NCI-H526 (cell line): ENCODE data around the gene CASP12.

Experiments used
- DNase-seq, 2 experiments: peaks; one replicate each; lab custom pipeline; 2025; lab: John Stamatoyannopoulos, UW

The CASP12 gene

DNA sequence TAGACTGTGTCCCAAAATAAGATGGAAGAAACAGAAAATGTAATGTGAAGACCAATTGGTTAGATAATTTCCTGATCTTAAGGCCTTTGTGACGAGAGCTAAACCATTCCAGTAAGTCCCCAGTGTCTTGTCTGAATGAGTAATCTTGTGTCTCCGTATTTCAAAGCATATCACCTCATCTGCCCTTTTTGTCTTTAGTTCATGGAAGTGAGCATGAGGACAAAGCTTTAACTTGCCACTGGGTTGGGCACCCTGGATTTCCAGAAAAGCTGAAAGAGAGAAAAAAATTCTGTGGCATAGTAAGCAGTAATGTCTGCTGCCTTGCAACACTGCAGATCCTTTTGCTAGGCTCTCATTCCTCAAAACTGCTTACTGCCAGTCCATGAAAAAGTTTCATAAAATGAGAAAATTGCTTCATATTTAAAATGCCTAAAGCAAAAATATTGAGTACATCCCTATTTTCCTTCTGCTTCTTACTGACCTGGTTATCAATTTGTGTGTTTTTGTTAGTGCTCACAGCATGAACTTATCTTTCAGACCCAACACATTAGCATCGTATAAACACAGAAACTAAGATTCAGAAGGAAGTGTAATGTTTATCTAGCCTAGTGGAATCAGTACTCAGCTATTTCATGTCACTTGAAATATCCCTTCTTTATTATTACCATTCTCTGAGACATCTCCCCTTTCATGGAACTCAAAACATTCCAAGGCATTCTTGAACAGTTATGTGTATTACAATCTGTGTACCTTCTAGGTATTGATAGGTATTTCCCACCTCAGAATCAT is 5.3 kb downstream of the CASP12 start:
- no peak for DNase-seq

DNA sequence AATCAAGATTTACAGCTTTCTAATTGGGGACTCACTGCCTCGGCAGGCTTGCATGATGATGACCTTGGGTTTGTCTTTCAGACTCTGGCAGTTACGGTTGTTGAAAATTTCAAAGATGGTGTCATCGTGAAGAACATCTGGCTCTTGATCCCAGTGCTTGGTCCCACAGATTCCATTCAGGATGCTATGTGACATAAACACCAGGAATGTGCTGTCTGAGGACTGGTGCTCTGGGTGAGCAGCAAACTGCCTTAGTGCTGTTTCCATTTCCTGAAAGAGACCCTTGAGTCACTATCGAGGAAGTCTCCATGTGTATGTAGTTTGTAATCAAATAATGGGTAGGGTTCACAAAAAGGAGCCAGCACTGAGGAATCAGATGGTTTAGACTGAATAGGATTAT is 7.1 kb downstream of the CASP12 start:
- DNase-seq: no peak

DNA sequence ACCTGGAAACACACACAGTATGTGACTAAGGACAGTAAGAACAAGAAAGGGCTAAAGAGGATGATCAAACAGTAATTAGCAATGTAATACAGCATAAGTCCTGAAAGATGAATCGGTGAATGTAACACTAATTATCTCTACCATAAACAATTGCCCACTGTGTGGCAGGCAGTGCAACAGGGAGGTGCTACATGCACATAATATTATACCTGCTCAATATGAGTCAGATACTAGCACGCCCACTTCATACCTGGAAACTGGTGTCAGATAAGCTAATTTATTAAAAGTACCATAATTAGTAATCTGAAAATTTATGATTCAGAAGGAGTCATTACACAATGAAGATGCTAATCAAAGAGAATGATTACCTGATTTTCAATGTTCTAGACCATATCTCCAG is 14.9 kb downstream of the CASP12 start:
- DNase-seq: no peak

DNA sequence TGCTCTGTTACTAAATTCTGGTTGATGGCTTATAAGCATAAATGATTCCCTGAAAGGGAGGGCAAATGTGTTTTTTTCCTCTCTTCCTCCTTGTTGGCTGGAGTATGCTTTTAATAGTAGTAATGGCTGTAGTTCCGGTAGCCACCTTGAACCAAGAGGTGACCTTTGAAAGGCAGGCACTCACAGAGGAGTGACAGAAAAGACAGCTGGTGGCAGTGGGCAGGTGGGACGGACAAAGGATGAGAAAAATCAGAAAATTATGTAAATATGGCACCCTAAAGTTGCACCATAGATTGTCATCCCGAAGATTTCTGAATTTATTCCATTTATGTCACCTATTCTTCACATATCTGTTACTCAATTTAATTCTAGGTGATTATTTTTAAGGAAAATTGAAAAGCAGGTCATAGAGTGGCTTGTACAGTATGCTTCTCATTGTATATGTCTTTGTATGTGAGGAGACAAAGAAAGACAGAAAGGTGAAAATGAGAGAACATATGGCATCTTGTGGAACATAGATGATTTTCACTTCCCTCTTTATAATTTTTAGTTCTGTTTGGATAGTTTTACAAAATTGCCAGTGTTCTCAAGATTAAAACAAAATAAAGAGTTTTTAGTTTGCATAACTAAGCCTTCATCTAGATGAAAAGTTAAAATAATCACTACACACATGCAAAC is 17.0 kb downstream of the CASP12 start:
- no peak for DNase-seq

DNA sequence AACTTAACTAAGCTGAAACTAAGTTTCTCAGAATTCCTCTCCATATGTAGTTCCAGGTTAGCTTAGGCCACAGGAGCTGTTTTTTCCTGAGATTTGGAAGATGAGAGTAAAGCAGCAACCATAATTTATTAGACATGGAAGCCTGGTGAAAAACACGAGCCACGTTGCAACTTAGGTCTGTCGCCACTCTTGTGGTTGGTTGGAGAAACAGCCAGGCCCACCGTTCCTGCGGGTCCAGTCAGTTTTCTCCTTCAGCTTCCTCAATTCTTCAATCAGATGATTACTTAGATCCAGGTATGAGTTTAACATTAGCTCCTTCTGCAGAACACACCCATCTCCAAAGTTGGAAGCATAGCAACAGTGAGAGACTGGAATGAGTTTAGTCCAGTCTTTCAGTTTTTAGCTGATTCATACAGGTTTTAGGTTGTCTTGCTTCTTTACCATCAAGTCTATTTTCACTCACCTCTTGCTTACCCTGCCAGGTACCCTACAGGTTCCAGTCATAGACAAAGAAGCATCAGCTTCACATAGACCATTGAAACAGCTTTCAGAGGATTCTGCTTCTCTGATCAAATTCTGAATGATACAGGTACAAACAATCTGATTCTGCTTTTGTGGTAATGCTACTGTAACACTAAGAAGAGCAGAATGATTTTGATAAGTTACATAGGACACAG is 18.6 kb downstream of the CASP12 start:
- no peak for DNase-seq

DNA sequence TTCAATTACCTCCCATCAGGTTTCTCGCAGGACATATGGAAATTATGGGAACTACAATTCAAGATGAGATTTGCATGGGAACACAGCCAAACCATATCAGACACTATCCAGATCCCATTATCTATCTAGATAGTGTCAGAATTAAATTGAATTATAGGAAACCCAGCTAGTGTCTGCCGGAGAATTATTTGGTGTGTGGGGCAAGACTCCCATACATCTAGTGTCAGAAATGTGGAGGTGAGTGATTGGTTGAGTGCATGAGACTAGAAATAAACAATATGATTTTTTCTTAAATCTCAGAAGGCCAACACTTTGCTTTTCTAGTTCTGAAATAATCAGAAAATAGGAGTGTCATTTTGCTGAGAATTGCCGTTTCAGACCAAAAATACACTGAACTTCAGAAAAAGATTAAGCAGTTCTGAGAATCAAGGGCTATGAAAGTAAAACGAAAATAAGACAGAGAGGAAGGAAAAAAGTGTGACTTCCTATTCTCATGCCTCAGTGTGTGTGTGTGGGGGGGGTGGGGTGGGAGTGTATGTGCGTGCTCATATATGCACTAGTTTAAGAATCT is 21.3 kb downstream of the CASP12 start:
- DNase-seq: peak; percentile 26 to 32

DNA sequence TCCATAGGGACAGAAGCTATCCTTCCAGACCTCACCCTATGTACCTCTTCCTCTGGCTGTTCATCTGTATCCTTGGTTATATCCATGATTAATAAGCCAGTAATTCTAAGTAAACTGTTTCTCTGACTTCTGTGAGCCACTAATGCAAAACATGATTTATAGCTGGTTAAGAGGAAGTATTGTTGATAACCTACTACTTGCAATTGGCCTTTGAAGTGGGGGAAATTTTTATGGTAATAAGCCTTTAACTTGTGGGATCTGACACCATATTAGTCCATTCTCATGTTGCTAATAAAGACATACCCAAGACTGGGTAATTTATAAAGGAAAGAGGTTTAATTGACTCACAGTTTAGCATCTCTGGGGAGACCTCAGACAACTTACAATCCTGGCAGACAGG is 21.9 kb downstream of the CASP12 start:
- DNase-seq: no peak

DNA sequence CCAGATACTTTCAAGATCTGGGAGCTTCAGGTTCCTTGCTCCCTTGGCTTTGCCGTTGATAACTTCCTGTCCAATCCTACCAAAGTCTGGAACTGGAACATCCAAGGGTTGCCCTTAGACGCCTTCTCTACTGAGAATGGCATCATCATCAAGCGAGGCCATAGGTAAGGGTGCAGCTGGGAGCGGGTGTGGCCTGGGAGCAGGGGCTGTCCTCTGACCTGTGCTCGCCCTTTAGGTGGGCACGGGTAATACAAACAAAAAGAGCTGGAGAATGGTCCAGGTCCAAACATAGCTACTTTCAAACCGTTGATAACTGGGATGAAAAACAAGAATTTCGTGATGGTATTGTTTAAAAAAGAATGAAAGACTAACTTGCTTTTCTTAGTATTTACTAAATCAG is 25.0 kb downstream of the CASP12 start:
- peak in 1 of 2 experiments; percentile 45 for DNase-seq

DNA sequence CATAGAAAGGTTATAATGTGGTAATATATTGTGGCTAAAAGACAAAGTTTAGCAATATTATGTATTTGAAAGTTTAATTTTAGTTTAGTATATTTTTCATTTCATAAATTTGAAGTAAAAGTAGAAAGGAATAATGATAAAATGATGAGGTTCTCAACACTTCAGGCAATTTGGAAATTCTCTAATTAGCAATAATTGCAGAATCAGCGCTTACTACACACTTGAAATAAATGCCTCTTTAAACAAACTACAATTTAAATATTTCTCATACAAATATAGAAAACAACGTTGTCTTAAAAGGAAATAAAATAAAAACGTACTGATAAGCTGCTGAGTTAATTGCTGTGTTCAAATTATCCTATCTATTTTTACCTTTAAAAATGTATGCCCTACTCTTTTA is 25.9 kb downstream of the CASP12 start:
- DNase-seq: no peak

DNA sequence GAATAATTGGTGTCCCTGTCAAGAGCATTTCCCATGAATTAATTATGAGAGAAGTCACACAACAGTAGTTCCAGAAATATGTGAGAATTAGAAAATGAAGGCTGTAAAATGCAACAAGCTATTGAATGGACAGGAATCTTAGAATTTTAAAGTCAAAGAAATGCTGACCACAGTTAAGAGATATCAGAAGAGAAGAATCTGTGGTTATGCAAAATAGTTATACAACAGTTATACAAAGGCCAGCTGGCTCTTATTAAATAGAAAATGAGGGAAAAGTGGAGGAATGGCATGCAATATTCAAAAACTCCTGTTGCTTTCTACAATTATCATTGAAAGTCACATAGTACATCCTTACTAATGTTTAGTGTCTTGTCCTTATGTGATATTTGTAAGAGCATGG is 27.4 kb downstream of the CASP12 start:
- no peak for DNase-seq

DNA sequence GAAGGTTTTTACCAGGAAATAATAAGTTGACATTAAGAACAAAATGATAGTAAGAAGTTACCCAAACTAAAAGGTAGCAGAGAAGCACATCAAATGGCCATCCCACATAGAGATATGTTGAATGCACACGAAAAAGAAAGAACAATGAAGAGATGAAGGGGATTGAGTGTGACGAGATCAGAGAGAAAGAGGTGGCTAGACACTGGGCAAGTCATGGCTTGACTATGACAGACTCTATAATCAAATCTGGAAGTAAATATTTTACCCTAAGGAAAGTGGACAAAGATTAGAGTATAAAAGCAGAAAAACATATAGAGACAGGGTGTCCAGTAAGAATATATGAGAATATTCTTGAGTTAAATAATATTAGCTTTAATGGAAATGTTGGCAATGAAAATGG is 31.4 kb downstream of the CASP12 start:
- DNase-seq: no peak

DNA sequence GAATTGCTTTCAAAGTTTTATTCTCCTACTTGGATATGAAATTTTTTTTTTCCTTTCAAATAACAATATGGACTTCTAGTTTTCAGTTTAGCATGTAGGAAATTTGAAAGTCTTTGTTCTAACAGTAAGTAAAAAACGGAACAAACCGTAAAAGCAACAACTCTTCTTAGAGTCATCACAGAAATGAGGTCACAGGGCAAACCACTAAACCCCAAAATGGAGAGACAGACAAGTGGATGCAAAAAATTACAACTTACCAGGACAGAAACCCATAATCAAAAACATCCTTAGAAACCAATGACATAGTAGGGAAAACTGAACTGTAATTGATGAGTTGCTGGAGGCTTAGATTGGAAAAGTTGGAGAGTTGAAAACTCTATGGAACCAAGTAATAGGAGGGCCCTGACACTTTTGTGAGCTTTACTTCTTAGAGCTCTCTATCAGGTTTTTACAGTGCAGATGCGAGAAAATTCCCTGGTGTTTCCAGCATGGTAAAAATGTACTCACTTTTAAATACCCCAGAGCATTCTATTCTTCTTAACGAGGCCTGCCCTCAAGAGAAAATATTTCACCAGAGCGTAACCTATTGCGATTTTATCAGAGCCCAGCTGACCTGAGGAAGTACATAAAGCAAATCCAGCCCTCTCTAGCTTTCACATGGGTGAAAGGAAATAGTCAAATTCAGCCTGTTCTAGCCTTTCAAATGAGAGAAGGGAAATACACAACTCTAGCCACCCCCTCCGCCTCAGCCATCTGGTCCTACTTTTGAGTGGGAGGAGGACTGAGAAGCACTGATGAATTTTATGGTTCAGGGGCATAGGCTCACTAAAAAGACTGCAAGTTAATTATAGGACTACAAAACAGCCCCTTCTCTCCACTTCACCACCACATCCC is 39.1 kb downstream of the CASP12 start:
- no peak for DNase-seq

DNA sequence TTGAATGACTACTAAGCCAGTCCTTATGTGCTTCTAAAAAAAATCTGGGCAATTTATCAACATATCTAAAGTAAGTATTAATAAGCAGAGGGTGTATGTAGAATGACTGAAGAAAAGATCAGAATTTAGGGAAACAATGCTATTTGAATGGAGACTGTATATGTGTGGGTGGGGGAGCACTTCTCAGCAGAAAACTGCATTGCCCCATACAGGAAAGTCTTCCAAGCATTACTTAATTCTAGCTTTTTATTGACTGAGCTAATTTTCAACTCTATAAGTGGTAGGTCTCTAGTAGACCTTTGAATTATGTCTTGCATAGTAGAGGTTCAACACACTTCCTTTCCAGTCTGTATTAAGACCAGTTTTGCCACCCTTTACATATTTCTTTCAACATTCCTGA is 41.7 kb downstream of the CASP12 start:
- DNase-seq: no peak

DNA sequence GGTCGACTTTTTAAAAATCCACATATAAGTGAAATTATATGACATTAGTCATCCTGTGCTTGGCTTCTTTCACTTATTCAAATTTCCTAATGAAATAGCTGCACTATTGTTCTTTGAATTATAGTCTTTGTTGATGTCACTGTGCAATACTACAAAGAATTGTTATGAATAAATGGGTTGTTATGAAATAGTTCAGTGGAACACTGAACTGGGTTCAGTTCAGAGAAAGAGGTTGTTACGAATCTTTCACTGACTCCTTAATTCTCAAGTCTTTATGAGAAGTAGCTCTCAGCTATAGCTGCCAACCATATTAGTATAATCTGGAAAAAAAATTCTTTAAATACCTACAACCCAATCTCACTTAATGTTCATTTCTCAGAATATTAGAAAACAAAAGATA is 42.3 kb downstream of the CASP12 start:
- no peak for DNase-seq

DNA sequence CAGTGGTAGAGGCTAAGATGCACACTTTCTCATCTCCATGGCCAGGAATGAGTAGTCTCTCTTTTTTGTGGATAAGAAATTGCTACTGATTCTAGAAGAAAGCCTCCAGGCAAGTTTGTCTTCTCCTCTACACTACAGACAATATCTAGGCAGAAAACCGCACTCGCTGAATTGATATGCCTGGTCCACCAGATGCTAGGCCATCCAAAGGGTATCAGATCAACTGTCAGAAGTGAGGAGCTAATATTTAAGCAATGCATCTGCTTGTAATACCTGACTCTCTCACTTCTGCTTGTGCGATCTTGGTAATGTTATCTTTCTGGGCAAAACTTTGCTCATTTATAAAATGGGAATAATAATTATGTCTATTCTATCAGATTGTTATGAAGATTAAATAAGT is 45.0 kb downstream of the CASP12 start:
- DNase-seq: no peak

DNA sequence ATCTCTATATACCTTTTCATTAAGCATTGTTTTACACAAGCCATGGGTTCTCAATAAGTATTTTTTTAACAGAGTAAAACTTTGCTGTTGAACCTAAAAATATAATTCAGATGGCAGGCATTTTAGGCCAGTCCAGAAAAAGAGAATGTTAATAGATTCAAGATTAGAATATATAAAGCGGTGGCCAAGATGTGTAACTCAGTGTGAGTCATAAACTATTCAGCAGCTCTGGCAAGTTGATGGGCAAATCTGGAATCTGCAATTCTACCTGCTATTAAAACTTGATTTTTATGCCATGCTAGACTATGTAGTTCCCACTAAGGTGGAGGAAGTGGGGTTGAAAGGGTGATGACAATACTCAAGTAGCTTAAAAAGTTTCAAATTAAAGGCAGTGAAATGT is 45.4 kb downstream of the CASP12 start:
- no peak for DNase-seq

DNA sequence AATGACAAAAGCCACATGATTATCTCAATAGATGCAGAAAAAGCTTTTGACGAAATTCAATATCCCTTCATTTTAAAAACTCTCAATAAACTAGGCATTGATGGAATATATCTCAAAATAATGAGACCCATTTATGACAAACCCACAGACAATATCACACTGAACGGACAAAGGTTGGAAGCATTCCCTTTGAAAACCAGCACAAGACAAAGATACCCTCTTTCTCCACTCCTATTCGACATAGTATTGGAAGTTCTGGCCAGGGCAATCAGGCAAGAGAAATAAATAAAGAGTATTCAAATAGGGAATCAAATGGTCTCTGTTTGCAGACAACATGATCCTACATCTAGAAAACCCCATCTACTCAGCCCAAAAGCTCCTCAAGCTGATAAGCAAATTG is 52.0 kb downstream of the CASP12 start:
- DNase-seq: no peak

DNA sequence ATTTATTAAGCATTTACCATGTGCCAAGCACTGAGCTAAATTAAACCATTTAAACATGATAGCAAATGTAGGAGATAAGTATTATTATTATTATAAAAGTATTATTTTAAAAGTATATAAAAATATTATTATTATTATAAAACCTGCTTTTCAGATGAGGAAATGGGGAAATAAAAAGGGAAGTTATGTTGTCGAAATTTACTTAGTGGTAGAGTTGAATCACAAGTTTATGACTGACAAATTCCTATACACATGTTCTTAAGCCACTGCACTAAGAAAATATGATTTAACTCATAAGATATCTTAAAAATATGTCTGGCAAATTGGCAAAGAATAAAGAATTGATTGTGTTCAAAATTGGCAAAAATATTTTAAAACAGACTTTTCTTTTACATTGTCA is 53.8 kb downstream of the CASP12 start:
- no peak for DNase-seq

DNA sequence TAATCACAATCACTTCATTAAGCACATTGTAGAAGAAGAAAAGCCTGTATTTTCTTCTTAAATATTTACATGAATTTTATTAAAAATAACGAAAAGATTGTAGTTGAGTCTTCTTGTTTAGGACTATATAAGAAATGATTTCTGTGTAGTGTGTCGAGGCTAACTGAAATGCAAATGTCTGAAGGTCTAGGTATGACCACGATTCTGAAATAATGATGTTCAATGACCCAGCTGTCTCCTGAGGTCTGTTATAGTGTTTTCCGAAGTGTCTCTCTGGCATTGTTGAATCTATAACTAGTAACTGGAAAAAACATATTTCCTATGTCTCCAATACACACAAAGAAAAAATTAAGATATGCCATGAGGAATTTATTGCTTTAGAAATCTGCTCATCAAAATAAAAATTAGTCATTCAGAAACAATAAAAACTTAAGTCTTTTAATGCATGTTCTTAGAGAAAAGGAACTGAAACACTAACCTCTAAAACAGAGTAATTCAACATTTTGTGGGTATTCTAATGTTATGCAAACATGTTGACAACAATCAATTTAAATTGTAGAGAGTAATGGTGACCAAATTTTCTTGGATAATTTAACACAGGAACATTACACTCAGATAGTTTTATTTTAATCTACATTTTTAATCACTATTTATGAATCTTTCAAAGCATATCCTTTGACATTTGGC is 55.0 kb downstream of the CASP12 start:
- no peak for DNase-seq

DNA sequence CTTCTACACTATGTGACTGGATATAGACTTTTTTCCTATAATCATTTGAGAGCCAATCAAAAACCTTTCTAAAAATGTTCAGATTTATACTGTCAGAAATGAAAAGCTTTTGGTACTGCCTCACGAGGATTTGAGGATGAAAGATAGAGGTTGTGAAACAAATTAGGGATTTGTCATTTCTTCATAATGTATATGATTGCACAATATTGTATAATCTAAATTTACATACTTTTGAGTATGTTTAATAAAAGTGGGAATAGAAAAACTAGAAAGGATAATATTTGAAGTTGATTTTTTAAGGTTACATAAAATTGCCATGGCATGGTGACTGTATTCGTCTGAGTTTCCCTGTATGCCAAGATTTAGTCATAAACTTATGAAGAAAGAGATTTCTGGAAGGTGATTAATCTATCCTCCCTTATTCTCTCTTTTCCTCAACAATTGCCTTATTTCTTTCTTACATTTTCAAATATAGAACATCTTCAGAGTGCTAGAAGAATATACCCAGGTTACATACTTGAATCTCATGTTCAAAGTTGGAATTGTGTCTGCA is 56.2 kb downstream of the CASP12 start:
- no peak for DNase-seq

DNA sequence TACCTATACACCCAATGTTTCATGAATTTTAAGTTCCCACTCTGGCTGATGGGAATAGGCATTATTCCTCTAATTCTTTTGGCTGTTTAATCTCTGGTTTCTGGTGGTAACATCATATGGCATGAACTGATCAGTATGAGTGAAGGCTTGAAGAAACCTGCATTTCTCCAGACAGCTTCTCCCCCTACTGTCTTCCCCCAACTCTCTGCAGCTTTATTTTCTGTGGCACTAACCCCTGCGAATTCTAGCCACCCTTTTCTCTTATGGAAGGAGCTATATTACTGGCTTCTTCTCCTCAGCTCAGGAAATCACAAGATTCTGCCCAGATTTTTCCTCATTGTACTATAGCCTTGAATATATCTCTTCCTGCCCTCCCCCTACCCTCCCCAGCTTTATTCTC is 57.1 kb downstream of the CASP12 start:
- DNase-seq: no peak
